IPS-18c (cell line): ENCODE data around the gene MRPL55.

ENCODE experiments used
- H3K4me3 ChIP-seq: 2 replicates; pipeline ENCODE4 v1.7.0; 2013; ENCODE audit warnings: low read depth, mild to moderate bottlenecking, low read length, moderate library complexity; ENCODE audit not compliant: insufficient read depth
- H3K9me3 ChIP-seq: one replicate; pipeline ENCODE4 v1.6.1; 2013; ENCODE audit warnings: mild to moderate bottlenecking, low read length, moderate library complexity; ENCODE audit not compliant: control insufficient read depth, insufficient read depth

MRPL55 gene

GRCh38 chr1:228082918-228083870, 25.9 kb downstream of the MRPL55 start:
- Histone ChIP-seq H3K4me3 (peak overlapping the region; percentile 95), H3K9me3 (no peaks in the 10 kb centered on the region)

GRCh38 chr1:228082214-228082917, 26.7 kb downstream of the MRPL55 start, which contains the start of gene ARF1:
TSS of gene ARF1 (plus strand) at chr1:228082708. CDS start at chr1:228097115, 14,407 bp downstream.
- Histone ChIP-seq H3K9me3 (no peaks in the 10 kb centered on the region), H3K4me3 (peak within 1 kb of the TSS; percentile 95)

GRCh38 chr1:228081578-228082213, 27.4 kb downstream of the MRPL55 start:
- no peaks in the 10 kb centered on the region for H3K9me3 ChIP-seq
- H3K4me3 ChIP-seq = peak overlapping the region; percentile 95

GRCh38 chr1:228081144-228081543, 28.0 kb downstream of the MRPL55 start:
- Histone ChIP-seq H3K9me3 (no peaks in the 10 kb centered on the region), H3K4me3 (peak overlapping the region; percentile 95)

- no peaks in the 10 kb centered on the region for H3K9me3 ChIP-seq
- no peak overlapping the region for H3K4me3 ChIP-seq
Observed at GRCh38 chr1:228079601-228080263, 29.4 kb downstream of the MRPL55 start.

GRCh38 chr1:228079013-228079412, 30.1 kb downstream of the MRPL55 start:
- no peaks in the 10 kb centered on the region for H3K9me3 ChIP-seq
- H3K4me3 ChIP-seq = no peak overlapping the region; the same call in 1 of the 2 replicates

- H3K4me3 ChIP-seq = no peak overlapping the region
- H3K9me3 ChIP-seq = no peaks in the 10 kb centered on the region
Observed at GRCh38 chr1:228077565-228078330, 31.4 kb downstream of the MRPL55 start.

- H3K4me3 ChIP-seq = no peak overlapping the region
- H3K9me3 ChIP-seq = no peaks in the 10 kb centered on the region
Observed at GRCh38 chr1:228076796-228077430, 32.2 kb downstream of the MRPL55 start.

GRCh38 chr1:228075801-228076271, 33.3 kb downstream of the MRPL55 start:
- Histone ChIP-seq H3K9me3 (no peaks in the 10 kb centered on the region), H3K4me3 (no peak overlapping the region)

GRCh38 chr1:228074954-228075730, 34.0 kb downstream of the MRPL55 start:
- no peak overlapping the region for H3K4me3 ChIP-seq
- H3K9me3 ChIP-seq = no peaks in the 10 kb centered on the region

- H3K9me3 ChIP-seq = no peaks in the 10 kb centered on the region
- H3K4me3 ChIP-seq = no peak overlapping the region
Observed at GRCh38 chr1:228073857-228074545, 35.1 kb downstream of the MRPL55 start.

GRCh38 chr1:228073061-228073856, 35.8 kb downstream of the MRPL55 start:
- no peaks in the 10 kb centered on the region for H3K9me3 ChIP-seq
- H3K4me3 ChIP-seq = no peak overlapping the region

- H3K9me3 ChIP-seq = no peaks in the 10 kb centered on the region
Observed at GRCh38 chr1:228072658-228073043, 36.4 kb downstream of the MRPL55 start.

More at GRCh38 chr1:228072658-228073043, 36.4 kb downstream of the MRPL55 start:
- H3K4me3 ChIP-seq = no peak overlapping the region
